Activated CD4-positive, CD25-positive, alpha-beta regulatory T cell treated with anti-CD3 and anti-CD28 coated beads, Interleukin-2, amount 50 U/mL, for 72 hours (primary cell): ENCODE measurements around the gene TAF6.
"Not testable (repeated sequence)": the region's sequence is repeated elsewhere in the genome, so short reads cannot be mapped to it uniquely, and the experiment has no call there.

ENCODE experiments used
- DNase-seq: peaks from one replicate; pipeline ENCODE4 v3.0.0; 2021

Gene TAF6

GRCh38 chr7:100152404-100152803 is 33.2 kb upstream of the TAF6 start:
- DNase-seq: no peak

GRCh38 chr7:100148559-100149328 is 29.6 kb upstream of the TAF6 start, which contains the start of gene LAMTOR4:
TSS of gene LAMTOR4 (plus strand) at chr7:100148918. CDS start at chr7:100148973, 55 bp downstream.
- DNase-seq: peak; percentile 93

- no peak for DNase-seq
Observed at GRCh38 chr7:100148225-100148558, 29.0 kb upstream of the TAF6 start.

- no peak for DNase-seq
Observed at GRCh38 chr7:100147278-100147677, 28.1 kb upstream of the TAF6 start.

DNA sequence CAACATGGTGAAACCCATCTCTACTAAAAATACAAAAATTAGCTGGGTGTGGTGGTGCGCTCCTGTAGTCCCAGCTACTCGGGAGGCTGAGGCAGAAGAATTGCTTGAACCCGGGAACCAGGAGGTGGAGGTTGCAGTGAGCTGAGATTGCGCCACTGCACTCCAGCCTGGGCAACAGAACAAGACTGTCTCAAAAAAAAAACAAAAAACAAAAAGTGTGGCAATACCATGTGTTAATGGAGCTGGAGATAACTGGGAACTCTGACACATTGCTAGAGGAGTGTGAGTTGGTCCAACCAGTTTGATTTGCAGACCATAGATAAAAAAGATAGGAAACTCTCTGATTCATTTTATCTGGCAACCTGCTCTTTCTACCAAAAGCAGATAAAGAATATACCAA is 27.2 kb upstream of the TAF6 start:
- not testable (repeated sequence) for DNase-seq

GRCh38 chr7:100142461-100142860 is 23.3 kb upstream of the TAF6 start:
- DNase-seq: no peak

DNA sequence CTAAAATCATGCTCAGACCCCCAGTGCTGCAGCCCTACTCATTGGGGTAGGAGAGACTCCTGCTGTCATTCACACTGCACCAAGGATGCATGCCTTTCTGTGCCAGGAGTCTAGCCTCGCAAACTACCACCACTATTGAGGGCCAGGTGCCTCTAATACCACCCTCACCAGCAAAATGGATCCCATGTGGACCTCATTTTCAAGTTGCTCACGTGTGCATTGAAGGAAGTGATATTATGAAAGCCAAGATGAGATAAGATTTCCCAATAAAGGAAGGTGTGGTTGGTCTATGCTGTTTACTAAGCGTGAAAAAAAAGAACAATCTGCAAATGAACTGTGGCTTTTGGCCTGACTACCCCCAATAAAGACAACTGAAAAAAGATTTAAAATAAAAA is 22.4 kb upstream of the TAF6 start:
- DNase-seq: no peak

DNA sequence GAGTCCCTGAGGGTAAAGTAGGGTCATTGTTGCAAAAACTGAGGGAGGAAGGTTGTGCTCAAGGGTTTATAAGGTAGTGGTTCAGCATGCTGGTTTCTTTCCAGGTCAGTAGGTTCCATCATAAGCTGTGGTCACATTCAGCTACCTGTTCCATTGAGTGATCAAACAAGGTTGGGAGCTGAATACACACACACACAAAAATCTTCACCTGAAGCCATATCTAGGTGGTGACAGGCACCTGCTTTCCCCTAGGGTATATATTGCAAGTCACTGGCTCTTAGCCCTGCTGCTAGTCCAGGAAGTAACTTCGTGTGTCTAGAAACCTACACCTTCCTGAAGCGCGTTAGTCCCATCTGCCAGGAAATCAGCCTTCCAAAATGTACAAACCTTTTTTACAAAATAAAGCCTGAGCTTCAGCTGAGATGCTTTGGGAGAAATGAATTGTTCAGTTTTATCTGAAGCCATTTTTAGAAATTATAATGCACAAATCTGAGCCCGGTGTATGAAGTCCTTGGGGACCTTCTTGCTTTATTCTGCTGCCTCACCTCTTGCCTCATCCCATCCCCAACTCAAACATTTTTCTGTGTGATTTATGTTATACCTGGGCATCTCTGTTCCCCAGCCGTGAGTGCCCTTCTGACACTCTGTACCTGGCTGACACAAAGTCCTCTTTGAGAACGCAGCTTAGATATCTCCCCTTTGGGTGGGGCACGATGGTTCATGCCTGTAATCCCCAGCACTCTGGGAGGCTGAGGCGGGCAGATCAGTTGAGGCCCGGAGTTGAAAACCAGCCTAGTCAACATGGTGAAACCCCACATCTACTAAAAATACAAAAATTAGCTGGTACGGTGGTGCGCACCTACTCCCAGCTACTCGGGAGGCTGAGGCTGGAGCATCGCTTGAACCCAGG is 18.9 kb upstream of the TAF6 start:
- no peak for DNase-seq

- peak; percentile 48 for DNase-seq
Observed at GRCh38 chr7:100132697-100133151, 13.6 kb upstream of the TAF6 start.

GRCh38 chr7:100132126-100132525 is 13.0 kb upstream of the TAF6 start:
- DNase-seq: no peak

DNA sequence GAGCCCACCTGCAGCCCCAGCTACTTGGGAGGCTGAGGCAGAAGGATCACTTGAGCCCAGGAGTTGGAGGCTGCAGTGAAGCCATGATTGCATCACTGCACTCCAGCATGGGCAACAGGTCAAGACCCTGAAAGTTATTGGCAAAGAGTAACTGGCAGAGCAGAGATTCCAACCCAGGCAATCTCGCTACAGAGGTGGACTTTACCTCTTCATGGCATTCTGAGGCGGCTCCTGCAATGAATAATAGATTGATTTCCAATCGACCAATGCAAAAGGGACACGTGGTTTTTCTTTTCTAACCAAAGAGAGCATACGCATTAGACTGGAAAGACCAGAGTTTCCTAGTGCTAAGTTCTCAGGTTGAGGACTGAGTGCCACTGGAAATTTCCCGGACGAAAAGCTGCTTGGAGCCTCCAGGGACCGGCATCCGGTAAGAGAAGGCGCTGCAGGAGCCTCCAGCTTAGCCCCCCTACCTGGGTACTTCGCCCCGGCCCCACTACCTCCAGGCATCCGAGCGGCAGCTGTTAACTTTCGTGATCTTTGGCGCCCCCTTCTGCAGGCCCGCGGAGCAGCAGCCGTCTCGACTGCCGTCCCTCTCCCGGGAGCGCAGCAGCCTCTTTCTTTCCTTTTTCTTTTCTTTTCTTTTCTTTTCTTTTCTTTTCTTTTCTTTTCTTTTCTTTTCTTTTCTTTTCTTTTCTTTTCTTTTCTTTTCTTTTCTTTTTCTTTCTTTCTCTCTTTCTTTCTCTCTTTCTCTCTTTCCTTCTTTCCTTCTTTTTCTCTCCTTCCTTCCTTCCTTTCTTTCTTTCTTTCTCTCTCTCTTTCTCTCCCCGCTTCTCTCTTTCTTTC is 11.7 kb upstream of the TAF6 start:
- DNase-seq: peak; percentile 90

DNA sequence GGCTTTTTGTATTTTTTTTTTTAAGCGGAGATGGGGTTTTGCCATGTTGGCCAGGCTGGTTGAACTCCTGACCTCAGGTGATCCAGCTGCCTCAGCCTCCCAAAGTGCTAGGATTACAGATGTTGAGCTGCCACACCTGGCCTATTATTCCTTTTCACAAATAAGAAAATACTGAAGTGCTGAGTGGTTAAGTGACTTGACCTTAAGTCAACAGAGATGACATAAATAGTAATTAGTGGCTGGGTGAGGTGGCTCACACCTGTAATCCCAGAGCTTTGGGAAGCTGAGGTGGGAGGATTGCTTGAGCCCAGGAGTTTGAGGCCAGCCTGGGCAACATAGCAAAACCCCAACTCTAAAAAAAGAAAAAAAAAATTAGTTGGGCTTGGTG is 11.1 kb upstream of the TAF6 start:
- not testable (repeated sequence) for DNase-seq

DNA sequence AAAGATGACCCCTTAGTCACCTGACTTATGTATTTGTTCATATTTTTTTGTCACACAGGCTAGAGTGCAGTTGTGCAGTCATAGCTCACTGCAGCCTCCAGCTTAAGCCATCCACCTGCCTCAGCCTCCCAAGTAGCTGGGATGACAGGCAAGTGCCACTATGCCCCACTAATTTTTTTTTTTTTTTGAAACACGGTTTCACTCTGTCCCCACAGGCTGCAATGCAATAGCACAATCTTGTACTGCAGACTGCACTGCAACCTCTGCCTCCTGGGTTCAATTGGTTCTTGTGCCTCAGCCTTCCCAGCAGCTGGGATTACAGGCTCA is 9.4 kb upstream of the TAF6 start:
- DNase-seq: no peak

DNA sequence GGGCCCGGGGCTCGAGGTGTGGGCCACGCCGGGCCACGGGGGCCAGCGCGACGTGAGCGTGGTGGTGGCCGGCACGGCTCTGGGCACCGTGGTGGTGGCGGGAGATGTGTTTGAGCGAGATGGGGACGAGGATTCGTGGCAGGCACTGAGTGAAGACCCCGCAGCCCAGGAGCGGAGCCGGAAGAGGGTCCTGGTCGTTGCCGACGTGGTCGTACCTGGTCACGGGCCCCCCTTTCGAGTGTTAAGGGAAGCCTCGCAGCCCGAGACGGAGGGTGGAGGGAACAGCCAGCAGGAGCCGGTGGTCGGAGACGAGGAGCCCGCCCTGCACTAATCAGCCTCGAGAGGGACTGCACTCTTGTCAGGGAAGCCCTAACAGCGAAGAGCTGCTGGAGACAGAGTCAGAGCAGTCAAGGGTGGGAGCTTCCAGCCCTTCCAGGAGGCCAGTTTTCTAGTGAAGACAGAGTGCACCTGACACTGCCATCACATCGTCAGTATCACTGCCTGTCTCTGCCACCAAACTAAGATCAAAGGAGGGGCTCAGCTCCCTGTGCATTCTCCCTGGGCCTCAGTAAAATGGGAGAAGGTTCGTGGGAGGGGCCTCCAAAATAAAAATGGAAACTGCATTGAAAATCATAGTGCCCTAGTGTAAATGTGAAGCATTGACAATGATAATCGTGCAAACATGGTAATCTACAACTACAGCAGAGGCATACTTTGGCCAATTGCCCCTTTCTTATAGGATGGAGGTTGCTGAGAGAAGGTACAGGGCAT is 8.9 kb upstream of the TAF6 start:
- DNase-seq: no peak

DNA sequence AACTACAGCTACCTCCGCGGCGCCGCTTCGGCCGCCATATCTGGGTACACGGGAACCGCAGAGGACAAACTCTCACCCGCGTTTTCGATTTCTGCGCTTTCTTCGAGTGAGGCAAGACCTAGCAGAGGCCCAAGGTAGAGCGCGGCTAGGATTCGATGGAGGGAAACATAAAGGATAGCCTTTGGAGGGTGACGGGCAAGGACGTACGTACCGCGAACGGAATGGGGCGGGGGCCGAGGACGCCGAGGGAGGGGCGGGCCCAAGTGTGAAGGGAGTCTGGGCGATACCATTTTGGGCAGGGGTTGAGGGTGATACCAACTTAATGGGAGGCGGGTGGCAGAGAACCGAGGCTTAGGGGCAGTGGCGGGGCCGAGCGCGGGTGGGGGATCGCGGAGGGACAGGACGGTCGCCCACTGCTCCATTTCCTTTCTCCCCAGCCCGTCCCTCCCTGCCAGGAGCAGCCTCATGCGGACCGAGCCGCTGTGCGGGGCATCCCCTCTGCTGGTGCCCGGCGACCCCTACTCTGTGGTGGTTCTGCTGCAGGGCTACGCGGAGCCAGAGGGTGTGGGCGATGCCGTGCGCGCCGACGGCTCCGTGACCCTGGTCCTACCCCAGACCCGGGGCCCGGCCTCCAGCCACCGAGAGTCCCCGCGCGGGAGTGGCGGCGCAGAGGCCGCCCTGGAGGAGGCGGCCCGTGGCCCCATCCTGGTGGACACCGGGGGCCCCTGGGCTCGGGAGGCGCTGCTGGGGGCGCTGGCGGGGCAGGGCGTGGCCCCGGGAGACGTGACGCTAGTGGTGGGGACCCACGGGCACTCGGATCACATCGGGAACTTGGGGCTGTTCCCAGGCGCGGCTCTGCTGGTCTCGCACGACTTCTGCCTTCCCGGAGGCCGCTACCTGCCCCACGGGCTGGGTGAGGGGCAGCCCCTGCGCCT is 8.0 kb upstream of the TAF6 start, which contains the start of gene MBLAC1:
Gene MBLAC1 (plus strand): TSS at position 37 of the 935 bp plus-strand sequence. CDS start 429 bp downstream, at position 466.
- DNase-seq: peak; percentile 91

DNA sequence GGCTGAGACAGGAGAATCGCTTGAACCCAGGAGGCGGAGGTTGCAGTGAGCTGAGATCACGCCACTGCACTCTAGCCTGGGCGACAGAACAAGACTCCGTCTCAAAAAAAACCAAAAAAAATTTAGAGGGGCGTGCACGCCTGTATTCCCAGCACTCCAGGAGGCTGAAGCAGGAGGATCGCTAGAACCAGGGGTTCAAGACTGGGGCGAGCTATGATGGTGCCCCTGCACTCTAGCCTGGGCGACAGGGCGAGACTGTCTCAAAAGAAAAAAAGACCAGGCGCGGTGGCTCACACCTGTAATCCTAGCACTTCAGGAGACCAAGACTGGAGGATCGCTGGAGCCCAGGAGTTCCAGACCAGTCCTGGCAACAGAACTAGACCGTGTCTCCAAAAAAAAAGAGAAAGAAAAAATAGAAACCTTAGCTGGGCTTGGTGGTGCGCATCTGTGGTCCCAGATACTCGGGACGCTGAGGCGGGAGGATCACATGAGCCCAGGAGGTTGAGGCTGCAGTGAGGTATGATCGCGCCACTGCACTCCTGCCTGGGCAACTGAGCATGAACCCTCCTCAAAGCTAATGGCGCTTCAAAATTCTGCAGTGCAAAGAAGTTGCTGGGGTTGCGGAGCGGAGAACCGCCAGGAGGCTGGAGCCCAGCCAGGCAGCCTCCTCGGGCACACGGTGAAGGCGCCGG is 7.2 kb upstream of the TAF6 start:
- DNase-seq: no peak

DNA sequence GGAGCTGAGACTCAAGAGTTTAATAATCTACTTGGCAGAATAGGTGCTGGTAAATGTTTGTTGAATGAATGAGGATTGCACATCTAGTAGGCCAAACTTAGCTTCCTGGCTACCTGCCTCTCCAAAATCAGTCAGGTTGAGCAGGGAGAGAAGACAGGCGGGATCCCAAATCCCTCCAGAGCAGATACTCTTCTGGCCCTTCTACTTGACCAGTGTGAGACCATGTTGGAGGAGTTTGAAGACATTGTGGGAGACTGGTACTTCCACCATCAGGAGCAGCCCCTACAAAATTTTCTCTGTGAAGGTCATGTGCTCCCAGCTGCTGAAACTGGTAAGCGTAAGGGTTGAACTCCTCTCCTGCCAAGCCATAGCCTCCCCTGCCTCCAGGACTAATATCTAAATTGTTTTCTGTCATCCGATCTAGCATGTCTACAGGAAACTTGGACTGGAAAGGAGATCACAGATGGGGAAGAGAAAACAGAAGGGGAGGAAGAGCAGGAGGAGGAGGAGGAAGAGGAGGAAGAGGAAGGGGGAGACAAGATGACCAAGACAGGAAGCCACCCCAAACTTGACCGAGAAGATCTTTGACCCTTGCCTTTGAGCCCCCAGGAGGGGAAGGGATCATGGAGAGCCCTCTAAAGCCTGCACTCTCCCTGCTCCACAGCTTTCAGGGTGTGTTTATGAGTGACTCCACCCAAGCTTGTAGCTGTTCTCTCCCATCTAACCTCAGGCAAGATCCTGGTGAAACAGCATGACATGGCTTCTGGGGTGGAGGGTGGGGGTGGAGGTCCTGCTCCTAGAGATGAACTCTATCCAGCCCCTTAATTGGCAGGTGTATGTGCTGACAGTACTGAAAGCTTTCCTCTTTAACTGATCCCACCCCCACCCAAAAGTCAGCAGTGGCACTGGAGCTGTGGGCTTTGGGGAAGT is 5.4 kb upstream of the TAF6 start:
- DNase-seq: no peak

GRCh38 chr7:100122568-100122967 is 3.4 kb upstream of the TAF6 start:
- no peak for DNase-seq

DNA sequence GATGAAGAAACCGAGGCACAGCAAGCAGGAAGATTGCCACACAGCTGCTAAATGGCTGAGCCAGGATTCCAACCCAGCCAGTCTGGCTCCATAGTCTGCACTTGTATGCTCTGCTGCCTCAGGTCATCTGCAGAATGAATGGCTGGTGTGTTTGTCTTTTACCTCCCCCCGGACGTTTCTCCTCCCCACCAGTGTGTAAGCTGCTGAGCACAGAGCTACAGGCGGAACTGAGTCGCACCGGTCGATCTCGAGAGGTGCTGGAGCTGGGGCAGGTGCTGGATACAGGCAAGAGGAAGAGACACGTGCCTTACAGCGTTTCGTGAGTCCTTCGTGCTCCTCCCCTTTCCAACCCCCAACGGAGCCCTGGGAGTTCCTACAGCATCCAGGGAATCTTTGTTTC is 2.9 kb upstream of the TAF6 start:
- no peak for DNase-seq

- DNase-seq: no peak
Observed at GRCh38 chr7:100120733-100121036, 1.5 kb upstream of the TAF6 start.
